Nucleus accumbens (tissue), 56 donors: ENCODE results near the gene UBASH3B.
"Not testable (repeated sequence)": the region's sequence is repeated elsewhere in the genome, so short reads cannot be mapped to it uniquely, and the experiment has no call there.

Experiments used
- DNase-seq, 56 donors: peaks; one replicate each; lab custom pipeline; 2025; lab: John Stamatoyannopoulos, UW

The UBASH3B gene

DNA sequence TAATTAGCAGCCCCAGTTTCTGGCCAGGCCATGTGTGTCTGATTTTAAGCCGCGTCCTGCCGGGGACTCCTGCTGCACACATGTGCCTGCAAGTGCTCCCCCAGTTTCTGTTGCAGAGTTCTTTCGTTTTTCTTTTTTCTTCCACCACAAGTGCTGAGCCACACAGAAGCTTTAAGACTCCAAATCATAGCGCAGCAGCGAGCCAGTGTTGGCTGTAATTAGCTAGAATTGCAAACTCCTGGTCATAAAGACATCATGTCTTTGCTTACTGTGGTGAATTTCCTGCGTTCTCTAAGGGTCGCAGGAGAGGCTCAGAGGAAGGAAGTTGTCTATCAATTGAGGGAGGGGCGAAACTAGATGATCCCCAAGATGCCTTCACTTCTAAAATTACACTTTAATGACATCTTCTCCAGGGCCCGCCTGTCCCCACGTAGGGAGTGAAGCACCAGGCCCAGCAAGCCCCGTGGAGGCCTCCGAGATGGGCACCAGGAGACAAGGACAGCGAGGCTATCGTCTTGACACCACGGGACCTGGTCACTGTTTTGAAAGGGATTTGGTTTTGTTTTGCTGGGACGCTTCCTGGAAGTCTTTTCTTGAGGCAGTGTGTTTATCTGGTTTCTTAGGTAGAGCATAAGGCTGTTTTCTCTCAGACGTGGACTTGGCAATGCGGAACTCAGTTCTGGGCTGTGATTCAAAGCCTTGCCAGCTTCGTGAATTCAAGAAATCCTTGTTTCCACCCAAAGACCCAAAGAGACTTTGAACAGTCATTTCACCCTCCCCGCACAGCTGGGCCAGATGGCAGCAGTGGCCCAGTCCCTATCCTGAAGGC, 71.8 kb downstream of the UBASH3B start:
- DNase-seq, result peak in 1 of 56 donors; percentile 14

DNA sequence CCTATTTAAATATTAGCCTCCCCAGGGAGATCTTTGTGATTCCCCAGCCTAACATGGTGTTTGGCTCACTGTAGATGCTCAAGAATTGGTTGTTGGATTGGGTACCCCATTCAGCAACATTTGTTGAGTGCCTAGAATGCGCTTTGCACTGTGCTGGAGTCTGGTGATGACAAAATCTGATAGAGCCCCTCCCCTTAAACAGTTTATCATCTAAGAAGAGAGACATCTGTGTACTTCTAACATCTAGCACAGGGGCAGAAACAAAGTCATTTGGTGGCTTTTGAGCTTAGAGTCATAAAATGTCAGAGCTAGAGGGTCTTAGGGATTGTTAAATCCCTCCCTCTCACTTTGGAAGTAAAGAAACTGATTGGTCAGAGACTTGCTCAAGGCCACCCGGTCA, 73.0 kb downstream of the UBASH3B start:
- no peak for DNase-seq

DNA sequence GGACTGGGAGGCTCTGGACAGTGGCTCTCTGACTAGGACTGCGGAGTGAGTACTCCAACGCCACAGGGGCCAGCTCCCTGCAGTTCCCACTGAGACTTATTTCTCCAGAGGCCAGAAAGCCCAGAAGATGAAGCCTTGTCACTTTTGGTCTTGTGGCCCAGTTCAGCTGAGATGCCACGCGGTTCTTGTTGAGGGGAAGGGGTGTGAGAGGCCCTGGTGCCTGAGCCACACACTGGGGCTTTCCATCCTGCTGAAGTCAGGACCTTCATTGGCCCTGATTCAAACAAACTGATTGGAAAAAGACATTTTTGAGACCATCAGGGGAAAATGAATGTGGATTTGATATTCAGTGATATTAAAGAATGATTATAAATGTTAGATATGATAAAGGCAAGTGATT, 73.6 kb downstream of the UBASH3B start:
- DNase-seq, result no peak

GRCh38 chr11:122730694-122731093, 75.2 kb downstream of the UBASH3B start:
- DNase-seq, result not testable (repeated sequence)

DNA sequence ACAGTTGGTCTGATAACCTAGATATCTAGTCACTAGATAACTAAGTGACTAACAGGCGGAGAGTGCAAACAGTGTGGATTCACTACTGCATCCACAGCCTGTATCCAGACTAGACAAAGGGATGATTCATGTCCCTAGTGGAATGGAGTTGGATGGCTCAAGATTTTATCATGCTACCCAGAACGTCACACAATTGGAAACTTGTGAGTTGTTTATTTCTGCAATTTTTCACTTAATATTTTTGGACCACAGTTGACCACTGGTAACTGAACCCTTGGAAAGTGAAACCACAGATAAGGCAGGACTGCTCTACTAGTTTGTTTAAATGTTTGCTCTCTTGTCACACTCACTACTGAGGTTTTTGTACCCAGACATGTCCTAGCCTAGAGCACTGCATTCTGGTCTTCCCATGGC, 76.0 kb downstream of the UBASH3B start:
- no peak for DNase-seq

GRCh38 chr11:122732342-122733315, 77.1 kb downstream of the UBASH3B start:
- DNase-seq, result no peak

DNA sequence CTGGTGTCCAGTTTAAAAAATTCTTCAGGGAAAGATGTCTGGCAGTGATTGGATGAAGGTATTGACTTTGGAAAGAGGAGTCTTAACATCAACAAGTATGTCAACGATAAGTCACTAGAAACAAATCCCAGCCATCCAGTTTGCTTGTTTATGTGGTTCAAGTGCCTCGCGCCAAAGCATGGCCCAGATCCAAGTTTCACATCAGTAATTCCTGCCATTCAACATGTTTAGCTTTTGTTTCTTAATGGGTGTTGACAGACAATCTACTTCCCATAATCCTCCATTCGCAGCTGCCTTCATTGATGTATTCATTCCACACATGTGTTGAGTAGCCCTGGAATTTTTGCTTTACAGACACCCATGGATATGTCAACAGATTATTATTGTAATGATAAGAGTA, 77.8 kb downstream of the UBASH3B start:
- DNase-seq, result no peak

GRCh38 chr11:122734848-122735496, 79.5 kb downstream of the UBASH3B start:
- DNase-seq, result no peak

GRCh38 chr11:122737951-122738693, 82.6 kb downstream of the UBASH3B start:
- DNase-seq, result no peak

DNA sequence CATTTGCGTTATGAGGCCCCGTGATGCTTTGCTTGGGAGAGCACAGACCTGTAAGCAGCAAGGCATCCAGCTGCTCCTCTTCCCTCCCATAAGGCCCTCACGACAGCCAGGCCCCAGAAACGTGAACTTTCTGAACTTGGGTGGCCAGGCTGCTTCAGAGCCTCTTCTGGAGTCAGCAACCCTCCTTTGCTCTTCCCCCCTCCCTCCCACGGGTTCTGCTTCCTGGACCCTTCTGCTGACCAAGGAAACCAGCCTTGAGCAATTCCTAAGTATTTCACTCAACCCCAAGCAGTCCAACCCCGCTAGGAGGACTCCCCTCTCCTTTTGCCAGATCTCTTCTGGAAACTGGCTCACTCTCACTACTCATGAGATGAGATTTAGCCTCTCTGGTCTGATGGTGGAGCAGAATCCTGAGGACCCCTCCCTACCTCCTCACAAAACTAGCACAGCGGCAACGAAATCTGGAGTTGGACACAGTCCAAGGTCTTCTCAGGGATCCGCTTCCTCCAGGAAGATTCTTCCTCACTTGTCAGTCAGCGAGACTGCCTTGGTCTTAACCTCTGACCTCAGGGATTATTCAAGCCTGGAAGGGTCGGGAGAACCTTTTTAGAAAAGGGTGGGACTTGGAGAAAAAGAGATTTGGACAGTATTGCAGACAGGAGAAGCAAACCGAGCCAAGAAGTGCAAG, 86.2 kb downstream of the UBASH3B start:
- peak in 6 of 56 donors; percentile 18 to 33 (median 24) for DNase-seq

- DNase-seq, result peak in 1 of 56 donors; percentile 6
Observed at GRCh38 chr11:122742301-122743018, 86.9 kb downstream of the UBASH3B start.

DNA sequence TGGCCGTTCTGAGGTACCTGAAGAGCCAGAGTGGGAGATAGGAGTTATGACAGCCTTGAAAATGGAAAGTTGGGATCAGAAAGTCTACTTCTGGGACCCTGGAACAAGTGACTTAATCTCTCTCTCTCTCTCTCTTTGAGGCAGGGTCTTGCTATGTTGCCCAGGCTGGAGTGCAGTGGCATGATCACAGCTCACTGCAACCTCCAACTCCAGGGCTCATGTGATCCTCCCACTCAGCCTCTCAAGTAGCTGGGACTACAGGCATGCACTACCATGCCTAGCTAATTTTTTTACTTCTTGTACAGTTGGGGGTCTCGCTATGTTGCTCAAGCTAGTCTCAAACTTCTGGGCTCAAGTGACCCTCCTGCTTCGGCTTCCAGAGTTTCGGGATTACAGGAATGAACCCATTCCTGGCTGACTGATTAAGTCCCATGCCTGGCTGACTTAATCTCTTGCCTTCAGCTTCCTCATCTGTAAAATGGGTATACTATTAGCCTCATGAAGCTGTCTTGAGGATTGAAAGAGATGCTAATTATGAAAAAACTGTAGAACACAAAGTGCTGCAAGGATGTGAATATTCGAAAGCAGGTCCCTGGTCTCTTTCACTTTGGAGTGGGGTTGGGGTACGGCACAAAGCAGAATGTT, 87.7 kb downstream of the UBASH3B start:
- no peak for DNase-seq

GRCh38 chr11:122743949-122744348, 88.4 kb downstream of the UBASH3B start:
- DNase-seq, result peak in 1 of 56 donors; percentile 20

DNA sequence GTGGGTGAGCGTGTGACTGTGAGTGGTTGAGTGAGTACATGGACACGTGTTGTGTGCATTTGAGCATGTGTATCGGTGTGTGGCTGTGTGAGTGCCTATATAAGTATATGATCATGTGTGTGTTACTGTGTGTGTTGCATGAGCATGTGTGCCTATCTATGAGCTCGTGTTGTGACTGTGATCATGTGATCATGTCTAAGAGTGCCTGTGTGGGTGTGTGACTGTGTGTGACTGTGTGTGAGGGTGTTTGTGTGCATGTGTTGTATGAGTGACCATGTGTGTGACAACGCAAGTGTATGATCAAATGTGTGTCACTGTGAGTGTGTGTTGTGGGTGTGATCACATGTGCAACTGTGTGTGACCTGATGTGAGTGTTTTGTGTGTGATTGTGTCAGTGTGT, 88.8 kb downstream of the UBASH3B start:
- DNase-seq, result no peak

GRCh38 chr11:122745111-122745510, 89.6 kb downstream of the UBASH3B start:
- no peak for DNase-seq

GRCh38 chr11:122746050-122746478, 90.5 kb downstream of the UBASH3B start:
- DNase-seq, result no peak

DNA sequence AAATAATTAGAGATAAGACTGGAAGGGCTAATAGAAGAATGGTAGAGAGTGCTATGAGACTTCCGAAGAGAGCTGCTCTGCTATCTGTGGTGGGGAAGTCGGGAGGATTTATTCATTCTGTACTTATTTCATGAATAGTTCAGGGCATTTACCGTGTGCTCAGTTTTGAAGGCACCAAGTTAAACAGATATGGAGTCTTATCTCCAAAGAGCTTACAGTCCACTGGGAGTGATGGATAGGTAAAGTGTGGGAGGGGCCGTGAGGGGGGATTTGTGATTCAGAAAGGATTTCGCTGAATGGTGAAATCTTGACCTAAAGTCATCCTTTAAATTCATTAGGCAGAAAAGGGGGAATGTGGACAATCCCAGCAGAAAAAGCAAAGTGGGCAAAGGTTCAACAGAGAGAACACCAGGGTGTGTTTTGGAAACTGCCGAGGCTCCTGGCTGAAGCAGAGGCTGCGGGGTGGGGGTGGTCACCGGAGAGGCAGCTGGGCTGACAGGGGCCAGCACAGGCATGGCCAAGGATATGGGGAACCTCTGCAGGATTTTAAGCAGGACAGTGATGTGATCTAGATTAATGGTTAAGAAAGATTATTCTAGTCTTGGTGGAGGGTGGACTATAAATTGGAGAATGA, 91.2 kb downstream of the UBASH3B start:
- DNase-seq, result no peak

GRCh38 chr11:122747351-122747781, 91.8 kb downstream of the UBASH3B start:
- no peak for DNase-seq
